Measurements from ENCODE around the gene MYH10.

MYH10 gene

DNA sequence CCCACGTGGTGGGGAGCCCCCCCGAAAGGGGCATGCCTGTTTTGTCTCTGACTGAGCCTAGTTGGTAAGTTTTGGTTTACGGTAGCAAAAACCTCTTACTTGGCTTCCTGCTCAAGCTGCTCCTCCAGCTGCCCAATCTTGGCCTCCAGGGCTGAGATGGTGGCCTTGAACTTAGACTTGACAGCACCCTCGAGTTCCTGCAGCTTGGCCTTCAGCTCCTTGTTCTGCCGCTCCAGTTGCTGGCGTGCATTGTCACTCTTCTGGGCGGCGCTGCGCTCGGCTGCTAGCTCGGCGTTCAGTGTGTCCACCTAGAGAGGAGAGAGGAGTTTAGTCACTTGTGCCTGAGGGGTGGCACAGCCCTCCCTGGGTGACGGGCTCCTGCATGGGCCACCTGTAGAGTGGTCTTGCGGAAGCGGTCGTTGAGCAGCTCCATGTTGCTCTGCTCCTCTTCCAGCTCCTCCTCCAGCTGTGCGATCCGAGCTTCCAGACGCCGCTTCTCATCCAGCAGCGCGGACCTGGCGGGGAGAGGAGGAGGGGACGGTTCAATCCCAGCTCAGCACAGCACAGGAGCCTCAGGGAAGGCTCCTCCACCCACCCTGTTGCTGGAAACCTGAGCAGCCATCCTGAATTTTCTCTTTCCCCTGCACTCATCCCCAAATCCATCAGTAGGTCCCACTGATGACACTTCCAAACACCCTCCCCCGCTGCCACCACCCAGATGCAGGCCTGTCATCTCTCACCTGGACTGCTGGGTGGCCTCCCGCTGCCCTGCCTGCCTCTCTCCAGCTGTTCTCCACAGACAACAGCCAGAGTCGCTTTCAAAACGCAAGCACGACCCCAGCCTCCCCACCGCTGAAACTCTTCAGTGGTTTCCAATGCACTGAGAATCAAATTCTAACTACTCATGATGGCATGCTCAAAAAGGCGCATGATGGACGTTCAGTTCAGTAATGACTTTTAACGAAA is 150.2 kb downstream of the MYH10 start:
- no peaks in the 10 kb centered on the region for H3K27me3 Mint-ChIP-seq (ENCODE audit: low read depth)
- H3K4me3 Mint-ChIP-seq, result no peak overlapping the region
- peaks cover 1% of the 10 kb centered on the region for H3K4me1 Mint-ChIP-seq (ENCODE audit: low read depth)
- peak overlapping the region; percentile 55 for H3K27ac Mint-ChIP-seq
- peaks cover 46% of the 10 kb centered on the region for H3K36me3 Mint-ChIP-seq (ENCODE audit: low read depth)
- H3K9me3 Mint-ChIP-seq, result peaks cover 17% of the 10 kb centered on the region

DNA sequence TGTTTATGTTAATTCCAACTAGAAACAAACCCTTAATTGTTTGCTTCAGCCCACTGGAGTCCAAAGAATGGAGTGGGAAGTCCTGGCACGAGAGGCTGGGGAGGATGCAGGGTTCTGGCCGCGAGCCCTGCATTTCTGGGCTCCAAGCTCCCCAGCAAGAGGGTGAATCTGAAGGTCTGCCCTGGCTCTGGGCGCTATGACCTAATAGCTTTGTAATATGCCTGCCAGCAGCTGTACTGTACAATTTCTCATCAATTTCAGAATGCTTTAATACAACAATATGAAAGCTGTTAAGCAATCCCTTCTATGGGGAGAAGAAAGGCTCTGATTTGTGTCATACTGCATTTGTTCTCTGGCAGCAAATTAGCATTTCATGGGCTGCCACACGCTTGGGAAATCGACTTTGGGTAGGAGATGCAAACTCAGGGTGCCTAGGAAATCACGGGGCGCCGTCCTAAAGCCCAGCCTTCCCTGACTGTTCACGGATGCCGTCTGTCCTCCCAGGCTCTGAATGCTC is 151.0 kb downstream of the MYH10 start:
- Mint-ChIP-seq H3K9me3 (peaks cover 12% of the 10 kb centered on the region), H3K27ac (no peak overlapping the region), H3K4me1 (ENCODE audit: low read depth) (peaks cover 1% of the 10 kb centered on the region), H3K36me3 (ENCODE audit: low read depth) (peaks cover 45% of the 10 kb centered on the region), H3K4me3 (no peak overlapping the region), H3K27me3 (ENCODE audit: low read depth) (no peaks in the 10 kb centered on the region)

DNA sequence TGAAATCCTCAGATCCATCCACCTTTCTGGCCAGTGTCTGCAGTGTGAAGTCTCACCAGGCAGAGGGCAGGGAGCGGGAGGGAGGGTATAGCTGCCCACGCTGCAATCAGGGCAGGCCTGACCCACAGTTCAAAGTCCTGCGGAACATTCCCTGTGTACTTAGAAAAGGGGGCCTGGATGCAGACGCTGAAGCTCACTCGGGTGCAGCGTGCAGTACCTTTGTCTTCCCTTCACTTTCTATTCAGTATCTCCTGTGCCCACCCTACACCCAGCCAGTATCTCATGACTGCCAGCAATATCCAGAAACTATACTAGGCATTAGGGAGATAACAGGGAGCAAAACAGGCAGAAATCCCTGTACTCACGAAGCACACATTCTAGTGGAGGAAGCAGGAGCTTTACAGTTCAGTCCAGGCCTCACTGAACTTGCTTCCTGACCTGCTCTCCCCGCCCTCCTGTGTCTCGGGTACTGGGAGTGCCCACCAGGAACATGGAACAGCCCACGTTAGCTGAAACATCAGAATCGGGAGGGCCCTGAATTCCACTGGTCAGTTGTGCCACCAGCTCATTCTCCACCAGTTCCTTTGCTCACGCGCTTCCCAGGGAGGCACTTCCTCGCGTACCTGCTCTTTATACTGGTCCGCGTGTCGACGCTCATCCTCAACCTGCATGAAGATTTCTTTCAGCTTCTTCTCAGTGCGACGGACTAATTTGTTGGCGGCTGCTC is 152.6 kb downstream of the MYH10 start:
- Mint-ChIP-seq H3K4me3 (no peak overlapping the region), H3K36me3 (ENCODE audit: low read depth) (peaks cover 42% of the 10 kb centered on the region), H3K4me1 (ENCODE audit: low read depth) (peaks cover 1% of the 10 kb centered on the region), H3K27ac (no peak overlapping the region), H3K9me3 (peaks cover under 1% of the 10 kb centered on the region), H3K27me3 (ENCODE audit: low read depth) (no peaks in the 10 kb centered on the region)

DNA sequence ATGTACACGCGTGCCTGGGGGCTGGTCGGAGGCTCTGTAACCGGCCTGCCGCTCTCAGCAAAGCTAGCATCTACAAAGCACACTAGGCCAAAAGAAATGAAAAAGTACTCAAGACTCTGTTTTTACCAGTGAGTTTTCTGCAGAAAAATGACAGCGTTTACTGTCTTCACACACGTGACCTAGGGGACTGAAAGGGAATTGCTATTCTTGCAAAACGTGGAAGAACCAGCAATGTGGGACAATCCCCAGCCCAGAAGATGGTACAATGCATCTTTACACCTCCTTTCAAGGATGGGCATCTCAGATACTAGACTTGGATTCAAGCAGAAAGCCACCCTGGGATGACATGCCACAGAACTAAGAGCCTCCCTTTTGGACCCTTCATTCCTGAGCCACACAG is 153.4 kb downstream of the MYH10 start:
- no peaks in the 10 kb centered on the region for H3K27me3 Mint-ChIP-seq (ENCODE audit: low read depth)
- no peak overlapping the region for H3K27ac Mint-ChIP-seq
- no peaks in the 10 kb centered on the region for H3K9me3 Mint-ChIP-seq
- peaks cover 38% of the 10 kb centered on the region for H3K36me3 Mint-ChIP-seq (ENCODE audit: low read depth)
- no peak overlapping the region for H3K4me3 Mint-ChIP-seq
- H3K4me1 Mint-ChIP-seq (ENCODE audit: low read depth), result peaks cover 1% of the 10 kb centered on the region

DNA sequence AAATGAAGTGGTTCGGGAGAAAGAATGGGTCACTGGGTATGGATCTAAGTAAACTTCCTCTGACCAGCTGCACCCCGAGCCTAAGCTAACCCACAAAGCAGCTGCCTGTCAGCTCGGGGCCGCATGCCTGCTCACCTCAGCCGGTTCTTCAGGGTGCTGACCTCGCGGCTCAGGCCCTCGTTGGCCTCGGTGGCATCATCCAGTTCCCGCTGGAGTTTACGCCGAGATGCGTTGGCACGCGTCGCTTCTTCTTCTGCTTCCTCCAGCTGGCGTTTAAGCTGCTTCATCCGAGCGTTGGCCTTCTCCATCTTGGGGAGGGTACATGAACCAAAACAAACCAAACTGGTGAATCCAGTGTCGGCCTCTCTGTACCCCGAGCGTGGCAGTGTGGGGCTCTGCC is 153.8 kb downstream of the MYH10 start:
- H3K4me3 Mint-ChIP-seq, result no peak overlapping the region
- no peak overlapping the region for H3K27ac Mint-ChIP-seq
- H3K9me3 Mint-ChIP-seq, result no peaks in the 10 kb centered on the region
- no peaks in the 10 kb centered on the region for H3K27me3 Mint-ChIP-seq (ENCODE audit: low read depth)
- peaks cover 1% of the 10 kb centered on the region for H3K4me1 Mint-ChIP-seq (ENCODE audit: low read depth)
- peaks cover 37% of the 10 kb centered on the region for H3K36me3 Mint-ChIP-seq (ENCODE audit: low read depth)

- peaks cover 34% of the 10 kb centered on the region for H3K36me3 Mint-ChIP-seq (ENCODE audit: low read depth)
- H3K4me3 Mint-ChIP-seq, result no peak overlapping the region
- H3K27me3 Mint-ChIP-seq (ENCODE audit: low read depth), result no peaks in the 10 kb centered on the region
- peaks cover 1% of the 10 kb centered on the region for H3K4me1 Mint-ChIP-seq (ENCODE audit: low read depth)
- H3K9me3 Mint-ChIP-seq, result no peaks in the 10 kb centered on the region
- H3K27ac Mint-ChIP-seq, result no peak overlapping the region
Observed at GRCh38 chr17:8475781-8476180, 154.7 kb downstream of the MYH10 start.

GRCh38 chr17:8475227-8475626 is 155.3 kb downstream of the MYH10 start:
- no peak overlapping the region for H3K4me3 Mint-ChIP-seq
- H3K9me3 Mint-ChIP-seq, result no peaks in the 10 kb centered on the region
- peaks cover 1% of the 10 kb centered on the region for H3K4me1 Mint-ChIP-seq (ENCODE audit: low read depth)
- peaks cover 30% of the 10 kb centered on the region for H3K36me3 Mint-ChIP-seq (ENCODE audit: low read depth)
- H3K27ac Mint-ChIP-seq, result no peak overlapping the region
- H3K27me3 Mint-ChIP-seq (ENCODE audit: low read depth), result no peaks in the 10 kb centered on the region

DNA sequence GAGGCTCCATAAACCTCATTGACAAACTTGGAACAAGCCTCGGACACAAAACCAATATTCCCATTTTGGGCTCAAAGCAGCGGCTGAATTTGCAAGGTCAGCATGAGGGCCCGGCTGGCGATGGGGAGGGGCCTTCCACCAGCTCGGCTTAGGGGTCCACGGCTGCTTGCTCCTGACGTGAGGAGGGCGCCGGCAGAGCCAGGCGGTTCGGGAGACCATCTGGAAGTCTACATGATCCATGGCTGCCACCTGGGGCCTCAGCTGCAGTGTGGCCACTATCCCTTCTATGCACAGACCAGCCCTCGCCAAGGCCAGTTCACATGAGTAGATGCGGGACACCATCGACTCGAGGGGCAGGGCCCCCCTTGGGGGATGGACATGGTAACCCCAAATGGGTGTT is 155.7 kb downstream of the MYH10 start:
- Mint-ChIP-seq H3K27me3 (ENCODE audit: low read depth) (no peaks in the 10 kb centered on the region), H3K4me3 (no peak overlapping the region), H3K36me3 (ENCODE audit: low read depth) (peaks cover 29% of the 10 kb centered on the region), H3K27ac (no peak overlapping the region), H3K4me1 (ENCODE audit: low read depth) (peaks cover 1% of the 10 kb centered on the region), H3K9me3 (no peaks in the 10 kb centered on the region)

- no peak overlapping the region for H3K27ac Mint-ChIP-seq
- peaks cover 27% of the 10 kb centered on the region for H3K36me3 Mint-ChIP-seq (ENCODE audit: low read depth)
- no peaks in the 10 kb centered on the region for H3K9me3 Mint-ChIP-seq
- H3K27me3 Mint-ChIP-seq (ENCODE audit: low read depth), result no peaks in the 10 kb centered on the region
- peaks cover 1% of the 10 kb centered on the region for H3K4me1 Mint-ChIP-seq (ENCODE audit: low read depth)
- H3K4me3 Mint-ChIP-seq, result no peak overlapping the region
Observed at GRCh38 chr17:8473451-8474192, 156.9 kb downstream of the MYH10 start.

- no peak overlapping the region for H3K4me3 Mint-ChIP-seq
- H3K27me3 Mint-ChIP-seq (ENCODE audit: low read depth), result no peaks in the 10 kb centered on the region
- no peak overlapping the region for H3K27ac Mint-ChIP-seq
- H3K4me1 Mint-ChIP-seq (ENCODE audit: low read depth), result peaks cover 1% of the 10 kb centered on the region
- peaks cover 29% of the 10 kb centered on the region for H3K36me3 Mint-ChIP-seq (ENCODE audit: low read depth)
- no peaks in the 10 kb centered on the region for H3K9me3 Mint-ChIP-seq
Observed at GRCh38 chr17:8472663-8473062, 157.9 kb downstream of the MYH10 start.

- no peak overlapping the region for H3K27ac Mint-ChIP-seq
- H3K4me1 Mint-ChIP-seq (ENCODE audit: low read depth), result no peaks in the 10 kb centered on the region
- no peaks in the 10 kb centered on the region for H3K9me3 Mint-ChIP-seq
- H3K27me3 Mint-ChIP-seq (ENCODE audit: low read depth), result no peaks in the 10 kb centered on the region
- H3K4me3 Mint-ChIP-seq, result no peak overlapping the region
- H3K36me3 Mint-ChIP-seq (ENCODE audit: low read depth), result peaks cover 27% of the 10 kb centered on the region
Observed at GRCh38 chr17:8470447-8471047, 160.0 kb downstream of the MYH10 start.

- Mint-ChIP-seq H3K27me3 (ENCODE audit: low read depth) (no peaks in the 10 kb centered on the region), H3K9me3 (no peaks in the 10 kb centered on the region), H3K27ac (no peak overlapping the region), H3K36me3 (ENCODE audit: low read depth) (peaks cover 22% of the 10 kb centered on the region), H3K4me3 (no peak overlapping the region), H3K4me1 (ENCODE audit: low read depth) (no peaks in the 10 kb centered on the region)
Observed at GRCh38 chr17:8469964-8470363, 160.6 kb downstream of the MYH10 start.

DNA sequence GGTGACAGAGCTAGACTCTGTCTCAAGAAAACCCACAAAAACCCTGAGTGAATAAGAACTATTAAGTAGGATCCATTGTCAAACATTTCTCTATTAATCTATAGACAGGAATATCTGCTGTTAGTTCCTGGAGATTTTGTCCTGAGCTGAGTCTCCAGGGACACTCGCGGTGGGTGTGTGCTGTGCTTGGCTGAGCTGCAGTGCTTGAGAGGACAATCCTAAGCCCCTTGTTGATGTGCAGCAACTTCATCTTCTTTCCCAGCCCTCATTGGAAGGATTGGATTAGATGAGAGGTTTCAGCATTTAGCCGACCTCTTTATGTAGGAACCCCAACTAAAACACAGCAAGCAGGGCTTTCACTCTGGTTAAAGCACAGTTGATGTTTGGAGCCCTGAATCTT is 161.5 kb downstream of the MYH10 start:
- H3K27ac Mint-ChIP-seq, result no peak overlapping the region

DNA sequence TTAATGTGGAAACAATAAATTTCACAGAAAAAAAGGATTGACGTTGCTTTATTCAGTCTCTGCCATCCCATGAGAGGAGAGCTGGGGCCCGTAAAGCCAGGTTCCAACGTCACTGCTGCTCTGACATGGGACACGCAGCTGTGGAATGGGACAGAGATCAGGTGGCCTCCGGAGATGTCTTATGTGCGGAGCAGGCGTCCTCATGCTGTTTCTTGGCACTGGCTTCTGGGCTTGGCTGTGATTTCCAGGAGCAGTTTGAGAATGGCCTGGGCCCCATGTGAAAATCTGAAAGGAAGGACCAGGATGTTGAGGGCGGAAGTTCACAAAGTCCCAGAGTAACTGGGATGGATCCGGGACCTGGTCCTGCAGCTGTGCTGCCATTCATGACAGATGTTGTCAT is 162.4 kb downstream of the MYH10 start:
- H3K4me3 Mint-ChIP-seq, result no peak overlapping the region
- H3K4me1 Mint-ChIP-seq (ENCODE audit: low read depth), result no peaks in the 10 kb centered on the region
- no peaks in the 10 kb centered on the region for H3K27me3 Mint-ChIP-seq (ENCODE audit: low read depth)
- H3K9me3 Mint-ChIP-seq, result no peaks in the 10 kb centered on the region
- no peak overlapping the region for H3K27ac Mint-ChIP-seq
- H3K36me3 Mint-ChIP-seq (ENCODE audit: low read depth), result peaks cover 19% of the 10 kb centered on the region

More for the DNA sequence above, 161.5 kb downstream of the MYH10 start:
- no peak overlapping the region for H3K4me3 Mint-ChIP-seq
- no peaks in the 10 kb centered on the region for H3K4me1 Mint-ChIP-seq (ENCODE audit: low read depth)
- H3K9me3 Mint-ChIP-seq, result no peaks in the 10 kb centered on the region
- no peaks in the 10 kb centered on the region for H3K27me3 Mint-ChIP-seq (ENCODE audit: low read depth)
- H3K36me3 Mint-ChIP-seq (ENCODE audit: low read depth), result peaks cover 21% of the 10 kb centered on the region
